GM21737 (cell line): Measurements from ENCODE around the gene FAM98C.
"Not testable (repeated sequence)": the region's sequence is repeated elsewhere in the genome, so short reads cannot be mapped to it uniquely, and the experiment has no call there.

Source experiments
- ATAC-seq: cut with Tn5 transposase; IDR thresholded peaks from one replicate; pipeline ENCODE4 v1.9.1; 2021; ENCODE audit warnings: mild to moderate bottlenecking, moderate library complexity; ENCODE audit not compliant: unreplicated experiment

The FAM98C gene

GRCh38 chr19:38425222-38425809 lies 22.4 kb downstream of the FAM98C start:
- no peak for ATAC-seq

- no peak for ATAC-seq
Measured at GRCh38 chr19:38425810-38426466, 23.0 kb downstream of the FAM98C start, which contains the start of gene RASGRP4. TSS of gene RASGRP4 (minus strand) at chr19:38426219. CDS start at chr19:38426091, 128 bp downstream.

GRCh38 chr19:38427035-38427677 lies 24.3 kb downstream of the FAM98C start:
- not testable (repeated sequence) for ATAC-seq

GRCh38 chr19:38429055-38429810 lies 26.3 kb downstream of the FAM98C start:
- no peak for ATAC-seq

GRCh38 chr19:38429811-38430156 lies 26.9 kb downstream of the FAM98C start:
- no peak for ATAC-seq

GRCh38 chr19:38430931-38431330 lies 28.0 kb downstream of the FAM98C start:
- no peak for ATAC-seq

- no peak for ATAC-seq
Measured at GRCh38 chr19:38433268-38433733, 30.4 kb downstream of the FAM98C start, which contains the start of gene RYR1. TSS of gene RYR1 (plus strand) at chr19:38433691. CDS start at chr19:38433830, 139 bp downstream.

GRCh38 chr19:38434549-38435051 lies 31.7 kb downstream of the FAM98C start:
- ATAC-seq: no peak

GRCh38 chr19:38437295-38437694 lies 34.4 kb downstream of the FAM98C start:
- no peak for ATAC-seq

- ATAC-seq: no peak
Measured at GRCh38 chr19:38437917-38438316, 35.0 kb downstream of the FAM98C start.

- no peak for ATAC-seq
Measured at GRCh38 chr19:38440592-38440991, 37.7 kb downstream of the FAM98C start.

GRCh38 chr19:38441657-38442348 lies 38.9 kb downstream of the FAM98C start:
- no peak for ATAC-seq

- no peak for ATAC-seq
Measured at GRCh38 chr19:38442736-38443135, 39.8 kb downstream of the FAM98C start.

- ATAC-seq: no peak
Measured at GRCh38 chr19:38443458-38443999, 40.6 kb downstream of the FAM98C start.

GRCh38 chr19:38444026-38444425 lies 41.1 kb downstream of the FAM98C start:
- no peak for ATAC-seq

GRCh38 chr19:38445362-38445761 lies 42.5 kb downstream of the FAM98C start:
- no peak for ATAC-seq

GRCh38 chr19:38448225-38448624 lies 45.3 kb downstream of the FAM98C start:
- ATAC-seq: no peak

- no peak for ATAC-seq
Measured at GRCh38 chr19:38449518-38449917, 46.6 kb downstream of the FAM98C start.

GRCh38 chr19:38451036-38451435 lies 48.1 kb downstream of the FAM98C start:
- ATAC-seq: no peak

- ATAC-seq: no peak
Measured at GRCh38 chr19:38451629-38452028, 48.7 kb downstream of the FAM98C start.
